Sigmoid colon (tissue), 7 donors: ENCODE measurements around the gene ROCK1. TPM values are rescaled to one million over a fixed set of nuclear protein-coding genes. Genes with fewer than 3 reads are reported as not detected.

ENCODE experiments used
- DNase-seq: peaks from one replicate; pipeline ENCODE4 v3.0.0-alpha.2; 2019
- H3K27ac ChIP-seq, 4 donors: fragments of 200-600 bp; sonication (generic); one replicate each; pipeline ENCODE4 v1.5.1; 2016 to 2019; ENCODE audit warnings: mild to moderate bottlenecking in 1 of 4
- H3K27me3 ChIP-seq, 3 donors: fragments of 200-600 bp; sonication (generic); one replicate each; pipeline ENCODE4 v1.5.1; 2019; ENCODE audit warnings: mild to moderate bottlenecking in 1 of 3
- H3K36me3 ChIP-seq, 4 donors: fragments of 200-600 bp; sonication (generic); one replicate each; pipeline ENCODE4 v1.5.1; 2016 to 2019
- H3K4me1 ChIP-seq, 4 donors: fragments of 200-600 bp; sonication (generic); one replicate each; pipeline ENCODE4 v1.5.1; 2017 to 2019
- H3K4me3 ChIP-seq, 4 donors: fragments of 200-600 bp; sonication (generic); one replicate each; pipeline ENCODE4 v1.5.1; 2017 to 2019; ENCODE audit warnings: mild to moderate bottlenecking in 2 of 4, moderate library complexity in 1 of 4
- H3K9me3 ChIP-seq, 4 donors: fragments of 200-600 bp in 3 of 4; sonication (generic) in 3 of 4; one replicate each; pipeline versions ENCODE4 v1.5.1 to v1.6.1; 2013 to 2019
- EP300 ChIP-seq, 4 donors: sonication (generic); formaldehyde crosslinking; IDR thresholded peaks; one replicate each; pipeline ENCODE4 v1.6.1; 2017; ENCODE audit warnings: antibody characterized with exemption in 4 of 4
- POLR2A ChIP-seq, 2 donors: fragments of 450-650 bp; IDR thresholded peaks; one replicate each; pipeline ENCODE4 v1.6.1; 2016; ENCODE audit warnings: antibody characterized with exemption in 2 of 2, mild to moderate bottlenecking in 2 of 2, moderate library complexity in 2 of 2
- POLR2AphosphoS5 ChIP-seq, 4 donors: sonication (generic); formaldehyde crosslinking; IDR thresholded peaks; one replicate each; pipeline ENCODE4 v1.6.1; 2017; ENCODE audit warnings: antibody characterized with exemption in 4 of 4
- WGBS, 2 donors: extraction: QIAGEN DNeasy Blood & Tissue Kit; methylation state at CpG; one replicate each; pipeline ENCODE4 v1.1.7; 2013; 5-methylcytosine and 5-hydroxymethylcytosine counted together
- intact Hi-C: fragments of 100-400 bp; cut with DNase I; formaldehyde crosslinking; loops from one replicate; pipeline ENCODE4 v1.15.1; 2023
- polyA plus RNA-seq, 3 donors: library from polyadenylated mRNA; stranded (reverse); fragments of 200-250 nt; gene quantifications; one replicate each; pipeline ENCODE4 v1.2.3, GENCODE V29; 2013
- total RNA-seq, 4 donors: library from RNA; depleted of rRNA; stranded (reverse); fragments of >200 nt; gene quantifications; one replicate each; pipeline ENCODE4 v1.1.0, GENCODE V29; 2016
- TF ChIP-seq, protein P1 (sequence below), 4 experiments: fragments of 450-650 bp in 3 of 4; fragments of 200-600 bp in 1 of 4; IDR thresholded peaks; one replicate each; pipeline ENCODE4 v1.5.1; 2016 to 2019; ENCODE audit warnings: antibody characterized with exemption in 4 of 4, mild to moderate bottlenecking in 3 of 4, moderate library complexity in 2 of 4
- donor health status: healthy with polysubstance abuse.
- donor health status: Bipolar disorder and iron deficiency.
- donor health status: healthy.

Gene ROCK1
- total and polyA plus RNA-seq, 7 donors, result 7.8 to 86.7 (median 55.8) TPM

- DNase-seq, result no peak
- Histone ChIP-seq H3K4me3 (no peak overlapping the region), H3K36me3 (peaks cover 6 to 65% (median 21%) of the 10 kb centered on the region in 4 donors), H3K4me1 (no peaks in the 10 kb centered on the region), H3K9me3 (no peaks in the 10 kb centered on the region), H3K27ac (no peak overlapping the region), H3K27me3 (no peaks in the 10 kb centered on the region)
- TF ChIP-seq, protein P1, sequence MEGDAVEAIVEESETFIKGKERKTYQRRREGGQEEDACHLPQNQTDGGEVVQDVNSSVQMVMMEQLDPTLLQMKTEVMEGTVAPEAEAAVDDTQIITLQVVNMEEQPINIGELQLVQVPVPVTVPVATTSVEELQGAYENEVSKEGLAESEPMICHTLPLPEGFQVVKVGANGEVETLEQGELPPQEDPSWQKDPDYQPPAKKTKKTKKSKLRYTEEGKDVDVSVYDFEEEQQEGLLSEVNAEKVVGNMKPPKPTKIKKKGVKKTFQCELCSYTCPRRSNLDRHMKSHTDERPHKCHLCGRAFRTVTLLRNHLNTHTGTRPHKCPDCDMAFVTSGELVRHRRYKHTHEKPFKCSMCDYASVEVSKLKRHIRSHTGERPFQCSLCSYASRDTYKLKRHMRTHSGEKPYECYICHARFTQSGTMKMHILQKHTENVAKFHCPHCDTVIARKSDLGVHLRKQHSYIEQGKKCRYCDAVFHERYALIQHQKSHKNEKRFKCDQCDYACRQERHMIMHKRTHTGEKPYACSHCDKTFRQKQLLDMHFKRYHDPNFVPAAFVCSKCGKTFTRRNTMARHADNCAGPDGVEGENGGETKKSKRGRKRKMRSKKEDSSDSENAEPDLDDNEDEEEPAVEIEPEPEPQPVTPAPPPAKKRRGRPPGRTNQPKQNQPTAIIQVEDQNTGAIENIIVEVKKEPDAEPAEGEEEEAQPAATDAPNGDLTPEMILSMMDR (IDR thresholded peaks at IDR 0.05), result no peak
- TF ChIP-seq POLR2A (IDR thresholded peaks at IDR 0.05) (no peak), EP300 (IDR thresholded peaks at IDR 0.05) (no peak), POLR2AphosphoS5 (IDR thresholded peaks at IDR 0.05) (no peak)
- intact Hi-C loops, result no loop called here
Observed at GRCh38 chr18:21012308-21012707, 99.3 kb downstream of the ROCK1 start.

DNA sequence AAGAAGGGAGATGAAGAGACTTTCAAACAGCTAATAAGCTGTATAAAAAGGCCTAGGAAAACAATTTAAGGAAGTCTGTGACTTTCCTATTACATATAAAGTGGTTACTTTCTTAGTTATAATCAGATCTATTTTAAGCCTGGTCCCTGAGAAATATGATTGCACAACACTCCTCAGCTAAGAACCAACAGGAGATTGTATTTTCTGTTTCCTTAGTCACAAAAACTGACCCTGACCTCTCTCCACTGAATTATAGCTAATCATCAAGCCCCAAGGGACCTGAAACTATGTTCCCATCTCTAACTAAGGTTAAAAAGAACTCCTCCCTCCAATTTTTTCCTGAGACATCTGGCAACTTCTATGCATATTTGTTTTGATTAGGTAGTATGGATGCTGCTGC lies 106.9 kb downstream of the ROCK1 start:
- no peaks in the 10 kb centered on the region for H3K27me3 ChIP-seq
- H3K36me3 ChIP-seq, result peaks cover 0 to 44% (median 16%) of the 10 kb centered on the region in 4 donors
- intact Hi-C loops, result loop anchor here (5.0 kb wide), 1 partner anchor 108 kb away; the partner anchor contains the start of gene ROCK1
- H3K4me1 ChIP-seq, result peaks cover 0 to 17% (median 12%) of the 10 kb centered on the region in 4 donors
- H3K9me3 ChIP-seq, result no peaks in the 10 kb centered on the region
- TF ChIP-seq POLR2AphosphoS5 (IDR thresholded peaks at IDR 0.05), result peak in 2 of 4 donors; percentile 42 to 43
- TF ChIP-seq, protein P1 (IDR thresholded peaks at IDR 0.05), result no peak
- no peak for DNase-seq
- peak overlapping the region; percentile 7 to 66 (median 44) for H3K27ac ChIP-seq
- H3K4me3 ChIP-seq, result no peak overlapping the region

- H3K27me3 ChIP-seq, result no peaks in the 10 kb centered on the region
- intact Hi-C loops, result loop anchor here (5.0 kb wide), 1 partner anchor 112 kb away; the partner anchor contains the start of gene ROCK1
- no peak for TF ChIP-seq POLR2A (IDR thresholded peaks at IDR 0.05)
- H3K9me3 ChIP-seq, result no peaks in the 10 kb centered on the region
- H3K27ac ChIP-seq, result no peak overlapping the region
- peaks cover 0 to 25% (median 5%) of the 10 kb centered on the region in 4 donors for H3K36me3 ChIP-seq
- no peak overlapping the region for H3K4me3 ChIP-seq
- DNase-seq, result no peak
- peaks cover 0 to 17% (median 12%) of the 10 kb centered on the region in 4 donors for H3K4me1 ChIP-seq
Observed at GRCh38 chr18:21000667-21001066, 110.9 kb downstream of the ROCK1 start.

DNA sequence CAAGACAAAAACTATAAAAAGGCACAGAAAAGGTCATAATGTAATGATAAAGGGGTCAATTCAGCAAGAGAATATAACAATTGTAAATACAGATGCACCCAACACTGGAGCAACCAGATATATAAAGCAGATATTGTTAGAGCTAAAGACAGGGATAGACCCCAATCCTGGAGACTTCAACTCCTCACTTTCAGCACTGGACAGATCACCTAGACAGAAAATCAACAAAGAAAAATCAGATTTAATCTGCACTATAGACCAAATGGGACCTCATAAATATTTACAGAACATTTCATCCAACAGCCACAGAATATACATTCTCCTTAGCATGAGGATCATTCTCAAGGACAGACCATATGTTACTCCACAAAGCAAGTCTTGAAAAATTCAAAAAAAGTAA lies 114.2 kb downstream of the ROCK1 start:
- Histone ChIP-seq H3K9me3 (no peaks in the 10 kb centered on the region), H3K36me3 (peaks cover 0 to 24% (median 0%) of the 10 kb centered on the region in 4 donors), H3K4me1 (no peaks in the 10 kb centered on the region), H3K27ac (no peak overlapping the region), H3K4me3 (no peak overlapping the region), H3K27me3 (no peaks in the 10 kb centered on the region)
- TF ChIP-seq, protein P1 (IDR thresholded peaks at IDR 0.05), result no peak
- no peak for TF ChIP-seq POLR2AphosphoS5 (IDR thresholded peaks at IDR 0.05)
- TF ChIP-seq EP300 (IDR thresholded peaks at IDR 0.05), result no peak
- no peak for TF ChIP-seq POLR2A (IDR thresholded peaks at IDR 0.05)
- no peak for DNase-seq
- intact Hi-C loops, result no loop called here

DNA sequence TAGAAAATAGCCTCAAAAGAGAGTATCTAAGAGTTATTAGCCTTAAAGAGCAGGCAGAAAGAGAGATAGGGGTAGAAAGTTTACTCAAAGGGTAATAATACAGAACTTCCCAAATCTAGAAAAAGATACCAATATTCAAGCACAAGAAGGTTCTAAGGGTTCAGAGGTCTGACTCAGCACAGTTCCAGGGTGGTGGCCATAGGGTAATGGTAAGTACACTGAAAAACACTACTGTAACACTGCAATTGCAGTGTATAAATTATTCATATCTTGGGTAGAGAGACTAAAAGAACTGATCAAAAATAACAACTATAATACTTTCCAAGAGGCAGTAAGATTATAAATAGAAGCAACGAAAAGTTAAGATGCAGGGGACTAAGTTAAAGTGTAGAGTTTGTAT lies 115.2 kb downstream of the ROCK1 start:
- TF ChIP-seq, protein P1 (IDR thresholded peaks at IDR 0.05), result no peak
- TF ChIP-seq POLR2A (IDR thresholded peaks at IDR 0.05), result no peak
- TF ChIP-seq POLR2AphosphoS5 (IDR thresholded peaks at IDR 0.05), result no peak
- TF ChIP-seq EP300 (IDR thresholded peaks at IDR 0.05), result no peak
- intact Hi-C loops, result no loop called here
- no peak for DNase-seq
- Histone ChIP-seq H3K36me3 (peaks cover 0 to 33% (median 0%) of the 10 kb centered on the region in 4 donors), H3K27me3 (no peaks in the 10 kb centered on the region), H3K9me3 (no peaks in the 10 kb centered on the region), H3K4me1 (no peaks in the 10 kb centered on the region), H3K27ac (no peak overlapping the region), H3K4me3 (no peak overlapping the region)
- WGBS, 2 donors, result 91 to 94% methylated on average over 1 of the region's 1 CpG
